Progenitor cell of endocrine pancreas (in vitro differentiated cells): ENCODE results near the gene SLC4A9. TPM values are rescaled to one million over a fixed set of nuclear protein-coding genes. Genes with fewer than 3 reads are reported as not detected.

Source experiments
- DNase-seq: peaks from one replicate; pipeline ENCODE4 v3.0.0; 2021; ENCODE audit warnings: low spot score; ENCODE audit not compliant: unreplicated experiment
- H3K27ac Mint-ChIP-seq: 2 replicates; pipeline ENCODE4 v1.8.0; 2021; ENCODE audit warnings: mild to moderate bottlenecking, moderate library complexity, mixed read lengths
- H3K27me3 Mint-ChIP-seq: 2 replicates; pipeline ENCODE4 v1.8.0; 2021; ENCODE audit warnings: mixed read lengths
- H3K36me3 Mint-ChIP-seq: 2 replicates; pipeline ENCODE4 v1.8.0; 2022; ENCODE audit warnings: mixed read lengths; ENCODE audit not compliant: insufficient read depth
- H3K4me1 Mint-ChIP-seq: 2 replicates; pipeline ENCODE4 v1.8.0; 2021; ENCODE audit warnings: low read depth, mixed read lengths
- H3K4me3 Mint-ChIP-seq: 2 replicates; pipeline ENCODE4 v1.8.0; 2021; ENCODE audit warnings: low read depth, mild to moderate bottlenecking, moderate library complexity, mixed read lengths
- H3K9me3 Mint-ChIP-seq: 2 replicates; pipeline ENCODE4 v1.8.0; 2021; ENCODE audit warnings: low read depth, mixed read lengths
- total RNA-seq: library from RNA; stranded (reverse); gene quantifications from 2 replicates; pipeline ENCODE4 v1.2.1, GENCODE V29; 2021
- TF ChIP-seq, protein P1 (sequence below): fragments of 200-600 bp; sonication (generic); IDR thresholded peaks from one replicate; pipeline ENCODE4 v1.5.0; 2021; ENCODE audit warnings: antibody characterized with exemption, mild to moderate bottlenecking; ENCODE audit not compliant: unreplicated experiment

Gene SLC4A9
- total RNA-seq, 1 donor from 2014 or later: 0.31 TPM

GRCh38 chr5:140317859-140318258 is 42.1 kb upstream of the SLC4A9 start:
- TF ChIP-seq, protein P1, sequence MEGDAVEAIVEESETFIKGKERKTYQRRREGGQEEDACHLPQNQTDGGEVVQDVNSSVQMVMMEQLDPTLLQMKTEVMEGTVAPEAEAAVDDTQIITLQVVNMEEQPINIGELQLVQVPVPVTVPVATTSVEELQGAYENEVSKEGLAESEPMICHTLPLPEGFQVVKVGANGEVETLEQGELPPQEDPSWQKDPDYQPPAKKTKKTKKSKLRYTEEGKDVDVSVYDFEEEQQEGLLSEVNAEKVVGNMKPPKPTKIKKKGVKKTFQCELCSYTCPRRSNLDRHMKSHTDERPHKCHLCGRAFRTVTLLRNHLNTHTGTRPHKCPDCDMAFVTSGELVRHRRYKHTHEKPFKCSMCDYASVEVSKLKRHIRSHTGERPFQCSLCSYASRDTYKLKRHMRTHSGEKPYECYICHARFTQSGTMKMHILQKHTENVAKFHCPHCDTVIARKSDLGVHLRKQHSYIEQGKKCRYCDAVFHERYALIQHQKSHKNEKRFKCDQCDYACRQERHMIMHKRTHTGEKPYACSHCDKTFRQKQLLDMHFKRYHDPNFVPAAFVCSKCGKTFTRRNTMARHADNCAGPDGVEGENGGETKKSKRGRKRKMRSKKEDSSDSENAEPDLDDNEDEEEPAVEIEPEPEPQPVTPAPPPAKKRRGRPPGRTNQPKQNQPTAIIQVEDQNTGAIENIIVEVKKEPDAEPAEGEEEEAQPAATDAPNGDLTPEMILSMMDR: no peak
- no peak for DNase-seq
- H3K27me3 Mint-ChIP-seq: peaks cover 3% of the 10 kb centered on the region
- H3K9me3 Mint-ChIP-seq: no peaks in the 10 kb centered on the region
- H3K4me3 Mint-ChIP-seq: no peak overlapping the region
- no peaks in the 10 kb centered on the region for H3K4me1 Mint-ChIP-seq
- H3K27ac Mint-ChIP-seq: no peak overlapping the region
- no peaks in the 10 kb centered on the region for H3K36me3 Mint-ChIP-seq

DNA sequence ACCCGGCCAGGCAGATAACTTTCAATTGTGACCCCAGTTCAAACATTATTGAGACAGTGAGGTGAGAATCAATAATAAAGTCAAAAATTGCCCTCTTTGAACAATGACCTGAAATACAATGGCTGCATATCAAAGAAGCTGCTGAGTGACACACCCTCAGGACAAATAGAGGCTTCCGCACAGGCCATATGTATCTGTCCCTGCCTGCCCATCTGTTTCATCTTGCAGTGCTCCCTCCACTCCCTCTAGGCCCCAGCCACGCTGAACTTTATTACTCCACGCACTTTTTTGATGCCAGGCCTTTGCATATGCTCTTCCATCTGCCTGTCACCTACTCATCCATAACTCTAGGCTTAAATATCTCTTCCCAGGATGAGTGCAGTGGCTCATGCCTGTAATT is 41.2 kb upstream of the SLC4A9 start:
- TF ChIP-seq, protein P1: no peak
- H3K27me3 Mint-ChIP-seq: peaks cover 3% of the 10 kb centered on the region
- H3K36me3 Mint-ChIP-seq: no peaks in the 10 kb centered on the region
- no peaks in the 10 kb centered on the region for H3K4me1 Mint-ChIP-seq
- no peak overlapping the region for H3K4me3 Mint-ChIP-seq
- no peak overlapping the region for H3K27ac Mint-ChIP-seq
- no peak for DNase-seq
- no peaks in the 10 kb centered on the region for H3K9me3 Mint-ChIP-seq

DNA sequence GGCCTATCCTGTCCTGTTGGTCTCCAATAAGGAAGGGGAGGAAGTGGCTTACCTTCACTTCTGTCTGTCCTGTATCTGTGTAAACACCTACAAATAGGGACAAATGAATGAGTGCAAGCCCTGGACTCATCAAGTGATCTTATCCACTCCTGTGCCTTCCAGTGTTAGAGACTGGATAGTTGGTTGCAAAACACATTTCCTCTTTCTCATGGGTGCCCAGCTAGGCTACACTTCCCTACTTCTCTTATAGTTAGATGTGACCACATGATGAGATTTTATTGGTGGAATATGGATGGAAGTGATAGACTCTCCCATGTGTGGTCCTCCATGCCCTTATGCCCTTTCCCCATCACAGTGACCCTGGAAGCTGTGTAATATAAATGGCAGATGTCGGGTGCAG is 40.2 kb upstream of the SLC4A9 start:
- Mint-ChIP-seq H3K4me1 (peaks cover 1% of the 10 kb centered on the region), H3K27me3 (peaks cover 4% of the 10 kb centered on the region), H3K9me3 (no peaks in the 10 kb centered on the region), H3K27ac (no peak overlapping the region), H3K36me3 (no peaks in the 10 kb centered on the region), H3K4me3 (no peak overlapping the region)
- TF ChIP-seq, protein P1: no peak
- no peak for DNase-seq

- Mint-ChIP-seq H3K4me3 (no peak overlapping the region), H3K27me3 (peaks cover 9% of the 10 kb centered on the region), H3K4me1 (peaks cover 1% of the 10 kb centered on the region), H3K27ac (peak overlapping the region; percentile 23), H3K9me3 (no peaks in the 10 kb centered on the region), H3K36me3 (no peaks in the 10 kb centered on the region)
- TF ChIP-seq, protein P1: no peak
- DNase-seq: no peak
Measured at GRCh38 chr5:140321796-140322195, 38.2 kb upstream of the SLC4A9 start.

GRCh38 chr5:140322751-140323731 is 37.0 kb upstream of the SLC4A9 start:
- no peak for DNase-seq
- TF ChIP-seq, protein P1: no peak
- H3K27me3 Mint-ChIP-seq: peaks cover 6% of the 10 kb centered on the region
- H3K4me1 Mint-ChIP-seq: peaks cover 5% of the 10 kb centered on the region
- H3K9me3 Mint-ChIP-seq: no peaks in the 10 kb centered on the region
- H3K36me3 Mint-ChIP-seq: no peaks in the 10 kb centered on the region
- no peak overlapping the region for H3K4me3 Mint-ChIP-seq
- H3K27ac Mint-ChIP-seq: no peak overlapping the region
